Activated CD8-positive, alpha-beta memory T cell treated with anti-CD3 and anti-CD28 coated beads, Interleukin-2, amount 50 U/mL, for 24 hours (primary cell): ENCODE results near the gene GSC2.
"Not testable (repeated sequence)": the region's sequence is repeated elsewhere in the genome, so short reads cannot be mapped to it uniquely, and the experiment has no call there.

Source experiments
- DNase-seq: peaks from one replicate; pipeline ENCODE4 v3.0.0-alpha.2; 2020; ENCODE audit errors: extremely low read depth

GSC2 gene

GRCh38 chr22:19156109-19156508, 6.0 kb upstream of the GSC2 start:
- not testable (repeated sequence) for DNase-seq

- DNase-seq, result no peak
Observed at GRCh38 chr22:19152942-19153883, 3.1 kb upstream of the GSC2 start.

GRCh38 chr22:19151329-19152191, 1.5 kb upstream of the GSC2 start:
- no peak for DNase-seq

- no peak for DNase-seq
Observed at GRCh38 chr22:19150482-19151328, 613 bp upstream of the GSC2 start.

GRCh38 chr22:19149047-19149883, 827 bp downstream of the GSC2 start:
- DNase-seq, result no peak

- DNase-seq, result no peak
Observed at GRCh38 chr22:19148417-19149046, 1.6 kb downstream of the GSC2 start.

- no peak for DNase-seq
Observed at GRCh38 chr22:19147195-19147780, 2.8 kb downstream of the GSC2 start.

- no peak for DNase-seq
Observed at GRCh38 chr22:19146215-19146968, 3.7 kb downstream of the GSC2 start.

GRCh38 chr22:19143967-19144400, 6.1 kb downstream of the GSC2 start:
- peak; percentile 4 for DNase-seq

GRCh38 chr22:19143212-19143611, 6.9 kb downstream of the GSC2 start:
- no peak for DNase-seq

GRCh38 chr22:19142394-19142793, 7.7 kb downstream of the GSC2 start:
- no peak for DNase-seq

GRCh38 chr22:19139974-19140373, 10.1 kb downstream of the GSC2 start:
- no peak for DNase-seq

GRCh38 chr22:19139001-19139356, 11.1 kb downstream of the GSC2 start:
- no peak for DNase-seq

- no peak for DNase-seq
Observed at GRCh38 chr22:19138217-19139000, 11.7 kb downstream of the GSC2 start.

- DNase-seq, result no peak
Observed at GRCh38 chr22:19137384-19138216, 12.5 kb downstream of the GSC2 start.

GRCh38 chr22:19136915-19137314, 13.2 kb downstream of the GSC2 start:
- no peak for DNase-seq

- no peak for DNase-seq
Observed at GRCh38 chr22:19134874-19135273, 15.2 kb downstream of the GSC2 start.
